Smooth muscle cell (in vitro differentiated cells): Measurements from ENCODE around the gene FBXO30. TPM values are rescaled to one million over a fixed set of nuclear protein-coding genes. Genes with fewer than 3 reads are reported as not detected.

Source experiments
- DNase-seq: peaks from one replicate; lab custom pipeline; 2025; ENCODE audit not compliant: unreplicated experiment; lab: John Stamatoyannopoulos, UW
- H2AFZ ChIP-seq: fragments of 200-600 bp; sonication (generic); 2 replicates; pipeline ENCODE4 v1.6.0; 2016; ENCODE audit warnings: antibody characterized with exemption, low read depth, mild to moderate bottlenecking
- H3F3A ChIP-seq: fragments of 200-600 bp; sonication (generic); 2 replicates; pipeline ENCODE4 v1.6.0; 2017; ENCODE audit warnings: antibody characterized with exemption, low read depth
- H3K27ac ChIP-seq: fragments of 200-600 bp; sonication (generic); 2 replicates; pipeline ENCODE4 v1.5.1; 2016; ENCODE audit warnings: low read depth, mild to moderate bottlenecking
- H3K27me3 ChIP-seq: fragments of 200-600 bp; sonication (generic); 2 replicates; pipeline ENCODE4 v1.6.1; 2016; ENCODE audit warnings: low read depth, mild to moderate bottlenecking
- H3K36me3 ChIP-seq: fragments of 200-600 bp; sonication (generic); 2 replicates; pipeline ENCODE4 v1.5.1; 2016; ENCODE audit warnings: low read depth
- H3K4me1 ChIP-seq: fragments of 200-600 bp; sonication (generic); 2 replicates; pipeline ENCODE4 v1.5.1; 2016; ENCODE audit warnings: low read depth
- H3K4me2 ChIP-seq: fragments of 200-600 bp; sonication (generic); 2 replicates; pipeline ENCODE4 v1.6.0; 2016; ENCODE audit warnings: mild to moderate bottlenecking
- H3K4me3 ChIP-seq: fragments of 200-600 bp; sonication (generic); 2 replicates; pipeline ENCODE4 v1.5.1; 2016; ENCODE audit warnings: mild to moderate bottlenecking
- H3K79me2 ChIP-seq: fragments of 200-600 bp; sonication (generic); 2 replicates; pipeline ENCODE4 v1.6.0; 2016; ENCODE audit warnings: low read depth, mild to moderate bottlenecking
- H3K9ac ChIP-seq: fragments of 200-600 bp; sonication (generic); 2 replicates; pipeline ENCODE4 v1.6.0; 2016; ENCODE audit warnings: low read depth
- H3K9me3 ChIP-seq: fragments of 200-600 bp; sonication (generic); replicated peaks from 2 replicates; pipeline ENCODE4 v1.5.1; 2016; ENCODE audit warnings: low read depth
- H4K20me1 ChIP-seq: fragments of 200-600 bp; sonication (generic); 2 replicates; pipeline ENCODE4 v1.6.0; 2016; ENCODE audit warnings: low read depth
- CTCF ChIP-seq: fragments of 200-600 bp; sonication (generic); IDR thresholded peaks from 2 replicates; pipeline ENCODE4 v1.5.1; 2017; ENCODE audit warnings: borderline replicate concordance, mild to moderate bottlenecking, antibody characterized with exemption; ENCODE audit not compliant: insufficient read depth, poor library complexity, severe bottlenecking
- WGBS: methylation state at CpG from one replicate; pipeline ENCODE4 v1.1.7; 2016; ENCODE audit warnings: low lambda C conversion rate; 5-methylcytosine and 5-hydroxymethylcytosine counted together
- polyA plus RNA-seq: library from polyadenylated mRNA; unstranded; fragments of >200 nt; fragmentation: Nextera tagmentation; extraction: Ambion mirVana; gene quantifications from 2 replicates; pipeline ENCODE4 v1.2.1, GENCODE V29; 2016
- total RNA-seq: library from RNA; depleted of rRNA; stranded (reverse); fragments of >200 nt; gene quantifications from 2 replicates; pipeline ENCODE4 v1.2.3, GENCODE V29; 2014

Gene FBXO30
- total and polyA plus RNA-seq, 2 experiments from 2014 or later = 3.1 to 10.3 TPM

- DNase-seq = no peak
- Histone ChIP-seq H3K9ac (no peak overlapping the region), H3K27ac (no peak overlapping the region), H3K36me3 (no peaks in the 10 kb centered on the region), H3K4me3 (no peak overlapping the region), H3F3A (no peaks in the 10 kb centered on the region), H3K27me3 (no peaks in the 10 kb centered on the region), H3K9me3 (no peaks in the 10 kb centered on the region), H3K4me1 (no peaks in the 10 kb centered on the region), H3K79me2 (no peaks in the 10 kb centered on the region), H2AFZ (no peak overlapping the region), H3K4me2 (no peak overlapping the region), H4K20me1 (no peaks in the 10 kb centered on the region)
- TF ChIP-seq CTCF = no peak
Measured at GRCh38 chr6:145830612-145831011, 16.0 kb upstream of the FBXO30 start.

- H3K27ac ChIP-seq = no peak overlapping the region
- H3K9ac ChIP-seq = no peak overlapping the region
- DNase-seq = no peak
- no peak overlapping the region for H2AFZ ChIP-seq
- H4K20me1 ChIP-seq = no peaks in the 10 kb centered on the region
- no peaks in the 10 kb centered on the region for H3K36me3 ChIP-seq
- no peaks in the 10 kb centered on the region for H3F3A ChIP-seq
- no peaks in the 10 kb centered on the region for H3K9me3 ChIP-seq
- no peak overlapping the region for H3K4me3 ChIP-seq
- H3K4me1 ChIP-seq = no peaks in the 10 kb centered on the region
- no peak for TF ChIP-seq CTCF
- H3K27me3 ChIP-seq = no peaks in the 10 kb centered on the region
- H3K79me2 ChIP-seq = no peaks in the 10 kb centered on the region
- no peak overlapping the region for H3K4me2 ChIP-seq
- WGBS = 86% methylated on average over 2 of the region's 2 CpGs
Measured at GRCh38 chr6:145829950-145830349, 15.4 kb upstream of the FBXO30 start.

- H3K79me2 ChIP-seq = no peaks in the 10 kb centered on the region
- no peak overlapping the region for H3K4me3 ChIP-seq
- H2AFZ ChIP-seq = no peak overlapping the region
- no peaks in the 10 kb centered on the region for H3F3A ChIP-seq
- no peak overlapping the region for H3K4me2 ChIP-seq
- H3K4me1 ChIP-seq = no peaks in the 10 kb centered on the region
- no peaks in the 10 kb centered on the region for H4K20me1 ChIP-seq
- no peaks in the 10 kb centered on the region for H3K9me3 ChIP-seq
- H3K9ac ChIP-seq = no peak overlapping the region
- no peaks in the 10 kb centered on the region for H3K36me3 ChIP-seq
- no peak overlapping the region for H3K27ac ChIP-seq
- no peak for TF ChIP-seq CTCF
- H3K27me3 ChIP-seq = no peaks in the 10 kb centered on the region
- WGBS = 83% methylated on average over 2 of the region's 2 CpGs
- no peak for DNase-seq
Measured at GRCh38 chr6:145829102-145829501, 14.5 kb upstream of the FBXO30 start.

GRCh38 chr6:145824344-145824743, 9.7 kb upstream of the FBXO30 start:
- no peaks in the 10 kb centered on the region for H3F3A ChIP-seq
- no peak overlapping the region for H3K4me2 ChIP-seq
- no peaks in the 10 kb centered on the region for H3K9me3 ChIP-seq
- no peaks in the 10 kb centered on the region for H3K27me3 ChIP-seq
- H3K9ac ChIP-seq = no peak overlapping the region
- TF ChIP-seq CTCF = no peak
- no peaks in the 10 kb centered on the region for H4K20me1 ChIP-seq
- no peak overlapping the region for H3K4me3 ChIP-seq
- no peak for DNase-seq
- no peaks in the 10 kb centered on the region for H3K4me1 ChIP-seq
- no peak overlapping the region for H3K27ac ChIP-seq
- WGBS = 87% methylated on average over 3 of the region's 3 CpGs
- H3K36me3 ChIP-seq = no peaks in the 10 kb centered on the region
- H2AFZ ChIP-seq = no peak overlapping the region
- H3K79me2 ChIP-seq = no peaks in the 10 kb centered on the region
